Muscle layer of colon (tissue), 2 donors: ENCODE results near the gene PPP1R9B.

ENCODE experiments used
- H3K27ac ChIP-seq: one replicate; pipeline ENCODE4 v1.7.0; 2013; ENCODE audit warnings: low read depth, mild to moderate bottlenecking, low read length, moderate library complexity
- H3K27me3 ChIP-seq, 2 donors: one replicate each; pipeline ENCODE4 v1.7.0; 2013; ENCODE audit warnings: low read length in 2 of 2, mild to moderate bottlenecking in 2 of 2; ENCODE audit not compliant: insufficient read depth in 2 of 2, control insufficient read depth in 1 of 2
- H3K36me3 ChIP-seq: one replicate; pipeline ENCODE4 v1.7.0; 2013; ENCODE audit warnings: mild to moderate bottlenecking, low read length; ENCODE audit not compliant: insufficient read depth
- H3K4me1 ChIP-seq: one replicate; pipeline ENCODE4 v1.7.0; 2013; ENCODE audit warnings: mild to moderate bottlenecking, low read length; ENCODE audit not compliant: insufficient read depth
- H3K4me3 ChIP-seq, 2 donors: one replicate each; pipeline ENCODE4 v1.7.0; 2013; ENCODE audit warnings: low read length in 2 of 2, low read depth in 1 of 2, mild to moderate bottlenecking in 1 of 2, moderate library complexity in 1 of 2
- H3K9ac ChIP-seq: one replicate; pipeline ENCODE4 v1.7.0; 2013; ENCODE audit warnings: low read length
- H3K9me3 ChIP-seq: one replicate; pipeline ENCODE4 v1.7.0; 2013; ENCODE audit warnings: mild to moderate bottlenecking, low read length
- donor health status: abdominal sarcoma.
- donor health status: Adenocarcinoma of cecum.

Gene PPP1R9B

DNA sequence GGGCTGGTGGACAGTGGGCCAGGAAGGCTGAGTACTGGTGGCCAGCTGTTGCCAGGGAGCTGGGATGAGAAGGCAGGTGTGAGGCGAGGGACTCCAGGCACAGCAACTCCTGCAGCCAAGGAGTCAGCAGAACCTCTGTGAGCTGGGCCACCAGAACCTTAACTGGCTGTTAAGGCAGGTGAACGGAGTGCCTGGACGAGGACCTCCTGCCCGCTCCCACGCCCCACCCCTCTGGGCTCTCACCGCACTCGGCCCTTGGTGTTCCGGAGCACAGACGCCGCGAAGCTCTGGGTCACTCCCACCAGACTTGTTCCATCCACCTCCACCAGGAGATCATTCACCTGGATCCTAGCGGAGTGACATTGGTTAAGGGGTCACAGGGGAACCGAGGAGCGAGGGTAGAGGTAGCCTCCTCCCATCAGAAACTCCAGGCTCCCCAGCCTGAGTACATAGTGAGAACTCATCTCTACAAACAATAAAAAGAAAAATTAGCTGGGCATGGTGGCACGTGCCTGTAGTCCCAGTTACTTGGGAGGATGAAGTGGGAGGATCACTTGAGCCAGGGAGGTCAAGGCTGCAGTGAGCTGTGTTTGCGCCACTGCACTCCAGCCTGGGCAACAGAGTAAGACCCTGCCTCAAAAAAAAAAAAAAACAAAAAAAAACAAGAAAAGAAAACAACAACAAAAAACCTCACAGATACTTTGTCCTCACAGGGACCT is 9.3 kb downstream of the PPP1R9B start:
- Histone ChIP-seq H3K27me3 (no peaks in the 10 kb centered on the region), H3K36me3 (peaks cover 83% of the 10 kb centered on the region), H3K4me3 (no peak overlapping the region), H3K27ac (no peak overlapping the region), H3K9me3 (no peaks in the 10 kb centered on the region), H3K9ac (no peak overlapping the region), H3K4me1 (peaks cover 22% of the 10 kb centered on the region)

DNA sequence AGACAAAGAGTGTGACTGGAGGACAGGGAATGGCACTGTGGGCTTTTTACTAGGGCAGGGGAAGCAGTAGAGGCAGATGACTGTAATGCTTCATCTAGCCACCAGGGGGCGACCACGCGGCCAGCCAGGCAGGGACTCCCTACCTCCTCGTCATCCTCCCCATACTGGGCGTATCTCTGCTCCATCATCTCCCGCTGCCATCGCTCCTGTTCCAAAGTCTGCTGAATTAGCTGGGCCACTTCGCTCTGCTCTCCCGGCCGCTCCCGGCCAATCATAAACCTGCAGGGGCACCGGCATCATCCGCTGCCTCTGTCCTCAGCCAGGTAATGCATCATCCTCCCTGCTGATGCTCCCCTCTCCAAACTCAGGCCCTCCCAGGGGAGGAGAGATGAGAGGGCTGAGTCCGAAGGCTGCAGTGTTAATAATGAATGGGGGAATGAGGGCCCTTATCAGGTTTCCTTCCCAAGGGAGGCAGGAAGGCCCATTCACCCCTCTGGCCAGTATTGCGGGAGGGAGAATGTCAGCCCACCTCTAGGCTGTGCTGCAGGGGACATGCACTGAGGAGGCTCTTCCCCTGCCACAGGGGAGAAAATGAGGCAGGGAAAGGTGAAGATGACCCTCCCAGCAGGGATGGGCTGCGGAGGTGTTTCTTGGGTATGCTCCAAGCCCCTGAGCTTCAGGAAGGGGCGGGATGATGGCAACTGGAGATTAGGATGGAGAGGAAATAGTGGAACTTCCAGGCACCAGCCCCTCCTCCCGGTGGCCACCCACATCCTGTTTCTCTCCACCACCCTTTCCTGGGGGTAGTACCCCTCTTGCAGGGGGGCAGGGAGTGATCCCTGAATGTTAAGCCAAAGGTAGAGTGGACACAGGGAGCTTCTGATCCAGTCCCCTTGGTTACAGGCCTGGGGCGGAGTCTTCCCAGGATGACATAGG is 10.3 kb downstream of the PPP1R9B start:
- H3K4me3 ChIP-seq: no peak overlapping the region
- peaks cover 12% of the 10 kb centered on the region for H3K4me1 ChIP-seq
- H3K36me3 ChIP-seq: peaks cover 86% of the 10 kb centered on the region
- H3K9me3 ChIP-seq: no peaks in the 10 kb centered on the region
- H3K27me3 ChIP-seq: no peaks in the 10 kb centered on the region
- no peak overlapping the region for H3K9ac ChIP-seq
- no peak overlapping the region for H3K27ac ChIP-seq

DNA sequence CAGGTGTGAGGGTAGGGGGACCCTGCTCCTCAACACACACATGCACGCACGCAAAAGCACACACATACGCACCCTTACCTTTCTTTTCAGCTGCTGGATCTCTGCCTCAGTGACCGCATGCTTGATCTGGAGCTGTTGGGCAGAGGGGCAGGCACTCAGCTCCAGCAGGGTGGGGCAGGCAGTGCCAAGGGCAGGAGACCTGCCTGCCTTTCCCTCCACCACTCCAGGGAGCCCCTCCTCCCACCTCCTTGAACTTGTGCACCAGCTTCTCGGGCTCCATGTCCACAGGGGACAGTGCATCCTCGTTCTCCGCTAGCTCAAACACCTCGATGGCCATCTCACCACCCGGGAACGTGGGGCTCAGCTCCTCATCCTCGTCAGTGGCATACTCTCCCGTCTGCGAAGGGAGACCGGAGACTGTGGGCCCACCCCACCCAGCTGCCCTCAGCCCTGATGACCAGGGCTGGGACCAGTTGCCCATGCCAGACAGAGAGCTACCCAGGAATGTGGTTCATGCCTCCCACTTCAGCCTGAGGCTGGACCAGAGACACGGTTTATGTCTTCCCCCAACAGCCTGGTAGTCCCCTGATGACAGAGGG is 11.2 kb downstream of the PPP1R9B start:
- peaks cover 8% of the 10 kb centered on the region for H3K4me1 ChIP-seq
- no peak overlapping the region for H3K9ac ChIP-seq
- H3K27me3 ChIP-seq: no peaks in the 10 kb centered on the region
- no peaks in the 10 kb centered on the region for H3K9me3 ChIP-seq
- H3K27ac ChIP-seq: no peak overlapping the region
- H3K4me3 ChIP-seq: no peak overlapping the region
- peaks cover 83% of the 10 kb centered on the region for H3K36me3 ChIP-seq

DNA sequence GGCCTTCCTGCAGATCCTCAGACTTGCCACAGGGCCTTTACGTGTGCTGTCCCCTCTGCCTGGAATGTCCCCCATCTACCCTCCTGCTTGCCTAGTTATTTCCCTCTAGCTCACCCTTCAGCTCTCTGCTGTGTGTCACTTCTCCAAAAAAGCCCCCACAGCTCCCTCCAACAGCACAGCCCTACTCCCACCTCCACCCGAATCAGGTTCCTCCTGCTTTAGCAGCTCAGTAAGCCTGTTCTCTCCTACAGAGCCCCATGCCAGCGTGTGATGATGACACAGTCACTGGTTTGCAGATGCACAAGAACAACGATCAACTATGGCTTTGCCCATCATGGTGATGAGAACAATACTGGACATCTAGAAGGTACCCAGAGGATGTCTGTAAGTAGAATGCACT is 13.4 kb downstream of the PPP1R9B start:
- H3K36me3 ChIP-seq: peaks cover 60% of the 10 kb centered on the region
- H3K27ac ChIP-seq: no peak overlapping the region
- peaks cover 22% of the 10 kb centered on the region for H3K4me1 ChIP-seq

DNA sequence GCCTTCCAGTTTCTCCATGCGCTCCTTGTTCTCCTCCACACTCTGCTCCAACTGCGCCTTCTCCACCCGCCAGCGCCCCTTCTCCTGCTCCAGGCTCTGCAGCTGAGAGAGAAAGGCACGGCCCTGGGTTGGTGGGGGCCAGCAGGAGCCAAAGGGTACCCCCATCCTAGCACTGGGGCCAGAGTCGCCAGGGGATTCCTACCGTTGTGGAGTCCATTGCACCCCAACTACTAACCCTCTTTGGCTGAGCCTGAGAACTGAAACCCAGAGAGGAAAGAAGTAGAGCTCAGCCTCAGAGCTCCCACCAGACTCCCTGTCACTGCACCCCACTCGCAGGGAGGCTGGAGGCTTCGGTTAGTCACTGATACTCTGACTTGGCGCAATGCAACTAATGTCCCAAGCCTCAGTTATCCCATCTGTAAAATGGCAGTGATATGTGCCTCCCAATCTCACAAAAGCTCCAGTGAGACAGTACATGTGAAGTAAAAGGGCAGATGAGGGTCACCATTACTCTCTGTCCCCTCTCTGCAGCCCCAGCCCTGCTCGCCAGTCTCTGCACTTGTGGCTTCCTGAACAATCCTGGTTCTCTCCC is 14.3 kb downstream of the PPP1R9B start:
- H3K4me3 ChIP-seq: no peak overlapping the region
- peaks cover 54% of the 10 kb centered on the region for H3K36me3 ChIP-seq
- no peaks in the 10 kb centered on the region for H3K9me3 ChIP-seq
- no peak overlapping the region for H3K9ac ChIP-seq
- peaks cover 0 to 4% of the 10 kb centered on the region in 2 donors for H3K27me3 ChIP-seq
- H3K27ac ChIP-seq: no peak overlapping the region
- peaks cover 22% of the 10 kb centered on the region for H3K4me1 ChIP-seq

More for the DNA sequence above, 13.4 kb downstream of the PPP1R9B start:
- Histone ChIP-seq H3K9me3 (no peaks in the 10 kb centered on the region), H3K4me3 (no peak overlapping the region), H3K9ac (no peak overlapping the region), H3K27me3 (no peaks in the 10 kb centered on the region)

DNA sequence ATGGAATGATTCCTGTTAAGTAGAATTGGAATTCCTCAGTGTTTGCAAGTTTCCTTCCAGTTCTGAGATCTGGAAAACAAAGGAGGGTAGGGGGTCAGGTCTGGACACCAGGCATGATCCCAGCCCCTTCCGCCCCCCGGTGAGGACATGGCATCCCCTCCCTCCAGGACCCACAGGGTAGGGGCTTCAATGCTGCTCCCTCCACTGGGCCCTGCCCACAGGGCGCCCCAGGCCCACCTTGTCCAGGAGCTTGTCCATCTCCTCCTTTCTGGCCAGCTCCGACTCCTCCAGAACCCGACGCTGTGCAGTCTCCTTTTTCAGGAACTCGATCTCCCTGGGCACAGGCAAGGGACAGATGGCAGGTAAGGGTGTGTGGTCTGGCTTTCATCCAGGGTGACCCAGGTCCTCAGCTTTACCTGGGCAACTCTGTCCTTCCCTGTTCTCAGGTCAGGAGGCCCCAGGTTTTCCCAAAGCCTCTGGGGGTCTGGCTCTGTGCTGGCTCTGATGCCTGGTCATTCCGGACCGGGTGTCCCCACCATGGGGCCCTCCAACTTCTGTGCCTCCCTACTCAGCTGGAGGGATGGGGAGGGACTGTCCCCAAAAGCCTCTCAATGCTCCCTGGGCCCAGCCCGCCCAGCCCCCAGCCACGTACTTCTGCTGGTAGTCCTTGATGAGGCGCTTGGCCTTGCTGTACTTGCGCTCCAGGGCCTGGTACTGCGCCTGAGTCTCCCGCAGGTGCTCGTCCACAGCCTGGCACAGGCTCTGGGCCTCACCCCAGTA is 15.0 kb downstream of the PPP1R9B start:
- H3K9me3 ChIP-seq: no peaks in the 10 kb centered on the region
- peaks cover 0 to 4% of the 10 kb centered on the region in 2 donors for H3K27me3 ChIP-seq
- H3K4me1 ChIP-seq: peaks cover 19% of the 10 kb centered on the region
- no peak overlapping the region for H3K27ac ChIP-seq
- peaks cover 47% of the 10 kb centered on the region for H3K36me3 ChIP-seq
- no peak overlapping the region for H3K9ac ChIP-seq
- no peak overlapping the region for H3K4me3 ChIP-seq

DNA sequence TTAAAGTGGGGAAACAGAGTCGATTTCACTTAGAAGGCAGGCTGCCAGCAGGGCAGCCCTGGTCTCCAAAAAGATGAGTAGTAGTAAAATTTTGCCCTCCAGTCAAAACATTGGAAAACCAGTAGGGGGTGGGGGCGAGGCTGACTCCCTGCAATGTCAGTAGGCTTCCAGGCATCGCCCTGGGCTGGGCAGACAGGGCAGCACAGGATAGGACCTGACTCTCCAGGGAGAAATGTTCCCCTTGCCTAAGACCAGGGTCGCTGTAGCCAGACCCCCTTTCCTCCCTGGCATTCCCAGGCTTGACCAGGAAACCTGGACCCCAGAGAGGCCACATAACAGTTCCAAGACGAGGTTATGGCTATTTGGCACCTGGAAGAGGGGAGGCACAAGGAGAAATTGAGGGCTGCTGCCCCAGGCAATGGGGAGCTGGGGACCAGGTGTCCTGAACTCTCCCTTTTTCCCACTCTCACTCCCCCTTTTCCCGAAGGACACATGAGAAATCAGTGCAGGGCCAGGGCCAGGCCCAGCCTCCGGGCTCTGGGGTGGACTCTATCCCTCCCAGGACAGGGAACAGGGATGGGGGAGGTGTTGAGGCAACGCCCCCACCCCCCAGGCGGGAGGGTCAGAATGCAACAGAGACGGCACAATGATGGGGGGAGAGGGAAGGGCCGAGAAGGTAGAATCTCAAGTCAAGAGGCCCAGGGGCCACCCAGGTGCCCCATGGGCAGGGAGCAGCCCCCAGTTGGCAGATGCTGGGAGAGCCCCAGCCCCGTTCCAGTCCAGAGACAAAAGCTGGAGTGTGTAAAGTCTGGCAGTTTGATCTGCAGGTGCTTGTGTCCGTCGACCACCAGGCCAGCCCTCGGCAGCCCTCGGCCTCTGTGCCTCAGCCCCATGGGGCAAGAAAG is 16.0 kb downstream of the PPP1R9B start:
- Histone ChIP-seq H3K27ac (no peak overlapping the region), H3K36me3 (peaks cover 39% of the 10 kb centered on the region), H3K9ac (no peak overlapping the region)

DNA sequence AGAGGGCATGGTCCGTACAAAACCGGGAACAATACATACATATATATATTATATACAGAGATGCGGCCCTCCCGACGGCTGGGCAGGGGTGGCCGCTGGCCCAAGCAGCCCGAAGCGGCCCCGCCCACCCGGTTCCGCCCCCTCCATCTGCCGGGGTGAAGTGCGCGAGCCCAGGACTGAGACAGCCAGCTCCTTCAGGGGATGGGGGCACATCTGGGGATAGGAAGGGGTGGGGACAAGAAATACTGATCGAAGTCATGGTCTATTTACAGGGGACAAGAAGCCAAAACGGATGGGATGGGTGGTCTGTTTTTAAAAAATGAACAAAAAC is 16.7 kb downstream of the PPP1R9B start:
- Histone ChIP-seq H3K36me3 (peaks cover 32% of the 10 kb centered on the region), H3K9ac (no peak overlapping the region), H3K9me3 (no peaks in the 10 kb centered on the region), H3K4me1 (peaks cover 14% of the 10 kb centered on the region), H3K27ac (no peak overlapping the region), H3K27me3 (peaks cover 4 to 6% of the 10 kb centered on the region in 2 donors), H3K4me3 (no peak overlapping the region)

More for the DNA sequence above, 16.0 kb downstream of the PPP1R9B start:
- peaks cover 2 to 4% of the 10 kb centered on the region in 2 donors for H3K27me3 ChIP-seq
- peaks cover 14% of the 10 kb centered on the region for H3K4me1 ChIP-seq
- no peak overlapping the region for H3K4me3 ChIP-seq
- no peaks in the 10 kb centered on the region for H3K9me3 ChIP-seq

DNA sequence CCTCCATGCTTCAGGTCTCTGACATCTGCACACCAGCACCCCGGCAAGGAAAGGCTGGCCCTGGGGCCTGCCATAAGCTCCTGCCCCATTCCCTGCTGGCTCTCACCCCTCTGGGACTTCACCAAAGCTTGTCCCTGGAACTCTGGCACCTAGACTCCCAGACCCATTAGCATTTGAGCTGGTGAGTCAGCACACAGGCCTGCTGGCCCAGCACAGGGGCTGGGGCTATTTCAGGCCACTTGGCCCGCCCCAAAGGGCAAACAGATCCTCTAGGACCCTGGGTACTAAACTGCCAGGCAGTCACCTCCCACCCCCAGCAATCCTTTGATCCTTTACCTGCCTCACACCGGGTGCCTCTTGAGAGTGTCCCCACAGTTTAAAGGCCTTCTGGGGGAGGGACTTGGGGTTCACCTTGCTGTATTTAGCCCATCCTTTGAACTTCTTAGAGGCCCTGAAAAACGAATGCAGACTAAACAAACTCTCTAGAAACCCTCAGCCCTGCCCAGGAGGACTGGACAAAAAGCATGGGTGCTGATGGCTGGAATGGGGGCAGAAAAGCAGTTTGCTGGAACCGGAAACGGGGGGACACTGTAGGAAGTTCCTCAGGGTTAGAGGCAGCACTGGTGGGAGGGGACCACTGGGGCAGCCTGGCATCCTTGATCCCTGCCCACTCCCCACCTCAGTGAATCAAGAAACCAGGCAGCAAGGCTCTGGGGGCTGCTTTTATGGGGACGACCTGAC is 17.3 kb downstream of the PPP1R9B start:
- H3K9ac ChIP-seq: no peak overlapping the region

More for the DNA sequence above, 17.3 kb downstream of the PPP1R9B start:
- H3K4me3 ChIP-seq: no peak overlapping the region
- H3K36me3 ChIP-seq: peaks cover 27% of the 10 kb centered on the region
- H3K27me3 ChIP-seq: peaks cover 4 to 11% of the 10 kb centered on the region in 2 donors
- no peaks in the 10 kb centered on the region for H3K9me3 ChIP-seq
- peaks cover 14% of the 10 kb centered on the region for H3K4me1 ChIP-seq
- peak overlapping the region; percentile 30 for H3K27ac ChIP-seq
